ENCODE results near the gene DCTN3.
"Not testable (repeated sequence)": the region's sequence is repeated elsewhere in the genome, so short reads cannot be mapped to it uniquely, and the experiment has no call there.

DCTN3 gene

DNA sequence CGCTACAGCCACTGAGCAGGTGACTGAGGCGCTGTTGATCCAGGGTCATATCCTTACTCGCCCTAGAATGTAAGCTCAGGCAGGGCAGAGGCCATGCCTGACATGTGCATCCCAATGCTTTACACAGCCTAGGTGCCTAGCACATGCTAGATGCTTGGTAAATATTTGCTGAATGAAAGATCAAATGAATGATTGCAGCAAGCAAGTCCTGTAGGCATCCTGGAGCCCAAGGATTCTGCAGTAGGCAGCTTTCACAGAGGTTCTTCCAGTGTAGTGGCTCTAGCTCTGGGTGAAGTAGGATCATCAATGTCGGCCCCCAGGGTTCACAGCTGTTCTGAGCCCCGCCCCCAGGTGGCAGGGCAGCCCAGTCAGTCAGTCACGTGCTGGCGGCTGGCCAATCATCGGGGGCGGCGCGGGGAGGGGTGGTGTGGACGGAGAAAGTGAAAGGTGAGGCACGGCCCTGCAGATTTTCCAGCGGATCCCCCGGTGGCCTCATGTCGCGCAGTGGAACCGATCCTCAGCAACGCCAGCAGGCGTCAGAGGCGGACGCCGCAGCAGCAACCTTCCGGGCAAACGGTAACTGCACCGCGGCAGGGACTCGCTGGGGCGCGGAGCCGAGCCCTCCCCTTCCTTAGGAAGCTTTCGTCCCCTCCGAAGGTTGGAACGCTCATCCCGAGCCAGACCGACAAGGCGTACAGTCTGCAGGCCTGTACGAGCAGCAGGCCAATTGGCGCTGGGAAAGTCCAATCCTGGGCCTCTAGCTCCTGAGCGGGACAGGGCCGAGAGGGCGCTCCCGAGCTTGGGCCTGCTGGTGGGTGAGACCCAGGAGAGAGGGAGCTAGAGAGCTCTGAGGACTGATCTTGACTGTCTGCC is 26.2 kb upstream of the DCTN3 start, which contains the start of gene GALT:
Gene GALT, plus strand, starts transcription at position 465 of the 873 bp plus-strand sequence. Its CDS starts 30 bp downstream, at position 495.
- peak; percentile 94 for DNase-seq

- DNase-seq: no peak
Observed at GRCh38 chr9:34644766-34645314, 24.5 kb upstream of the DCTN3 start.

- no peak for DNase-seq
Observed at GRCh38 chr9:34642679-34643078, 22.4 kb upstream of the DCTN3 start.

DNA sequence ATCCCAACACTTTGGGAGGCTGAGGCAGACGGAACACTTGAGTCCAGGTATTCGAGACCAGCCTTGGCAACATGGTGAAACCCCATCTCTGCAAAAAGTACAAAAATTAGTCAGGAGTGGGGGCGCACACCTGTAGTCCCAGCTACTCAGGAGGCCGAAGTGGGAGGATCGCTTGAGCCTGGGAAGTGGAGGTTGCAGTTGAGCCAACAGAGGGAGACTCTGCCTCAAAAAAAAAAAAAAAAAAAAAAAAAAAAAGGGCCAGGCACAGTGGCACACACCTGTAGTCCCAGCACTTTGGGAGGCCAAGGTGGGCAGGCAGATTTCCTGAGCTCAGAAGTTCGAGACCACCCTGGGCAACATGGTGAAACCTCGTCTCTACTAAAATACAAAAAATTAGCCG is 19.0 kb upstream of the DCTN3 start:
- DNase-seq: not testable (repeated sequence)

DNA sequence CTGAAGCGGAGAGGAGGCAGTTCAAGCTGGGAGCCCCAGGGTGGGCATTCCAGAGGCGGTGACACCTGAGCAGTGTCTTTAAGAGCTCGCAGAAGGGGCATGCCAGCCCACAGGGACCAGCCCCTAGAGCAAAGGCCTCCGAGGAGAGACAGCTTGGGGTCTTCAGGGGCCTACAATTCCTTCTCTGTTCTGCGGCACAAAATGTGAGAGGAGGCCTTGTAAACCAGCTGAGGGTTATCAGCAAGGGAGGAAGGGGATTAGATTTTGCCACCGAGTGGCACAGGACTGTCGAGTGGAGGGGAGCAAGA is 17.8 kb upstream of the DCTN3 start:
- DNase-seq: no peak

DNA sequence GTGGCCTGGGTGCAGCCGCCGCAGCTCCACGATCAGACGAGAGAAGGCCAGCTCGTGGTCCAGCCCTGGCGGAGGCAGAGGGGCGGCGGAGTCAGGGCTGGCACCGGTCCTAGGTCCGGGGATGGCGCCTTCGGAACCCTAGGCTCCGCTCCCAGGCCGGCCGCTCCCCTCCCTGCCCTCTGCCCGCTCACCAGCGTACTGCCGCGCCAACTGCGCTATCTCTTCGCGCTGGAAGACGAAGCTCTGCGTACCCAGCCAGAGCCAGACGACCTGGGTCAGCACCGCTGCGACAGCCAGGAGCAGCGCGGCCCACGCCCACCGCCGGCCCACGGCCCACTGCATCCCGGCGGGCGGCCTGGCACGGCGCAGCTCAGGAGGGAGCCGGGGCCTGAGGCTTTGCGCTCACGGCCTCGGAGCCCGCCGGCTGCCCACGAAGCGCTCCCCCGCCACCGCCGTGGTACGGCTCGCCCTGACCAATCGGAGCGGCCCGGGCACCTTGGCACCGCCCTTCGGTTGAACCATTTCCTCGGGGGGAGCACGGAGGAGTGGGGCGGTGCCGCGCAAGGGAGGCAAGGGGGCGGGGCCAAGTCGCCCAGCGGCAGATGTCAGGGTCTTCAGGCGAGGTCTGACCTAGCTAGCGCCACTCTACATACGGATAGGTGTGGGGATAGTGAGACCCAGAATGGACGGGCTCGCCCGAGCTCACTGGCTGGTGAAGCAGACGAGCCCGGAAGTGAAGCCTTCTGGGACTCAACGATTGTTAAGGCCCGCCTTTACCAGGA is 17.3 kb upstream of the DCTN3 start, which contains the start of gene SIGMAR1:
Gene SIGMAR1, minus strand, starts transcription at position 432 of the 782 bp plus-strand sequence. Its CDS starts 90 bp downstream, at position 342.
- DNase-seq: peak; percentile 95

- DNase-seq: peak; percentile 45
Observed at GRCh38 chr9:34636791-34637355, 16.6 kb upstream of the DCTN3 start.

DNA sequence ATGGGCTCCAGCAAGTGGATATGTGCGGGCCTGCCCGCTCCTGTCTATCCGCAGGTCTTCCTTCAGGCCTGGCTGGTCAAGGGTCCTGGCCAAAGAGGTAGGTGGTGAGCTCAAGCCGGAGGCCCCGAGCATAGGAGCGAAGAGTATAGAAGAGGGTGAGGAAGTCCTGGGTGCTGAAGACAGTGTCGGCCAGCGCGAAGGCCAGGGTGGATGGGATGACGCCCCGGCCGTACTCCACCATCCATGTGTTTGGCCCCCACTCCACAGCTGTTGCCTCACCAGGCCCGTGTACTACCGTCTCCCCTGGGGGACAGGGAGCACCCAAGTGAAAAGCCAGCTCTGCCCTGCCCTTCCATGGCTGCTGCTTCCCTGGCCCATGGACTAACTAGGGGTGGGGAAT is 15.3 kb upstream of the DCTN3 start:
- DNase-seq: no peak

DNA sequence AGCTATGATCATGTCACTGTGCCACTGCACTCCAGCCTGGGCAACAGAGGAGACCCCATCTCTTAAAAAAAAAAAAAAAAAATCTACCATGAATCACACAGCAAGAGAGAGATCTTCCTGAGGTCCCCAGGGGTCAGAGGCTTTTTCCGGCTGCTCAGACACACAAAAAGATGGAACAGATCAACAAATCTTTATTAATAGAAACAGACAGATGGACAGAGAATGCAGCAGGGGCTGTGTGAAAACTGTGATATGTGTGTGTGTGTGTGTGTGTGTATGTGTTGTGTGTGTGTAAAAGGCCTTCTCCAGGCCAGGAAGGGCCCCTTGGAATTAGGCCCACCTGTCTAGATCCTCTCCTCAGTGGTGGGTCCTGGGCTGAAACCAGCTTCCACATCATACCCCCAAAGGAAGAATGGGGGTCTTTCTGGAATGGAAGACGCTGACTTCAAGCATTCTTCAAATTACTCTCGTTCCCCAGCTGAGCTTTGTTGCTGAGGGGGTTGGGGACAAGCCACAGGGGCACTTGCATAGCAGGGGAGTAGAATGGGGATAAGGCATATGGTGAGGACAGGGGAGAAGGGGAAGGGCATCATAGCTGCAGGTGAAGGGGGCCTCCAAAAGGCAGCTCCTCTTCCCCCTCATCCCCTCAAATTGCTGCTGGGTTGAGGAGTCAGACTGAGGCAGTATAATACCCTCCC is 14.4 kb upstream of the DCTN3 start:
- no peak for DNase-seq

GRCh38 chr9:34633851-34634550 is 13.7 kb upstream of the DCTN3 start:
- peak; percentile 78 for DNase-seq

GRCh38 chr9:34633166-34633565 is 12.9 kb upstream of the DCTN3 start:
- DNase-seq: peak; percentile 67

DNA sequence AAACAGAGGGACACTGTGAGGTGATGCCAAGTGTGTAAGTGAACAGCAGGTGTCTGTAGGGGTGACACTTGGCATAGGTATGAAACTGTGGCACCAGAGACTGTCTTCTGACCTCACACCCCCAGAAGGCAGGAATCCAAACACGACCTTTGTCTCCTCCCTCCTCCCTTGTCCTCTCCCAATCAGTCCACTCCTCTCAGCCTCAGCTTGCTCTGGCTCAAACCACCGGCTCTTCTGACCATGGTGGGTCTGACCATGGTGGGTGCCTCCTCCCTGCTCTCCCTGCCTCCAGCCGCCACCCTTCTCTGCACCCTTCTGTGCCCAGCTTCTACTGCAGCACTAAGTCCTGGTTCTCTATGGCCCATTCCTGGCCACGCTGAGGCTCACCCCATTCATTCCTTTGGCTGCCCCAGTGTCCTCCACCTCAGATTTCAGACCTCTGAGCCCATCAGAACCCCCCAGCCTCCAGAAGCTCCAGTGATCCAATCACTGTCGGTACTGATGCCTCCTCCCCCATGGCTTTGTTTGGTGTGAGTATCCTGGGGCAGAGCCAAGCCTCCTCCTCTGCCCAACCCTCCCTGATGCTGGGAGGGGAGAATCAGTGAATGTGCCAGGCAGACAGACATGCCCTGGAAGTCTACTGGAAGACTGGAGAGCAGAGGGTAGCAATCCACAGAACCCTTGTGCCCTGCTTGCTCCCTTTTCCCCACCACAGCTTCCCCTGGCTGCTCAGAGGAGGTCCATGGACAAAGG is 10.3 kb upstream of the DCTN3 start:
- DNase-seq: no peak

GRCh38 chr9:34629491-34629808 is 9.2 kb upstream of the DCTN3 start:
- DNase-seq: no peak

- peak; percentile 36 for DNase-seq
Observed at GRCh38 chr9:34628656-34629490, 8.6 kb upstream of the DCTN3 start, which contains the start of gene ARID3C. Gene ARID3C (minus strand): TSS chr9:34629066. CDS start chr9:34628014, 1,052 bp downstream.

- no peak for DNase-seq
Observed at GRCh38 chr9:34627716-34628655, 7.7 kb upstream of the DCTN3 start.

DNA sequence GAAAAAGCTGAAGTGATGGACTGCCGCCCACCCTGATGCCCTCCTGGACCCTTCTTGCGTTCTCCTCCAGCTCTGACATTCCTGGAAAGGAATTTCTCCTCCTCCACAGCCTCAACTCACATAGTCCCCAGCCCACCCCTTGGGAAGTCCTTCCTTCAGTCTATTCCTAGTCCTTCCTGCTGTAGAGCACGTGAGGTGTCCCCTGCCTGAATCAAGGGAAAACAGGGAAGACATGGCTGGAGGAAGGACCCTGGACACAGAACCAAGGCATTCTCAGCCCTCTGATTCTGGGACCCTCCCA is 4.8 kb upstream of the DCTN3 start:
- DNase-seq: no peak

DNA sequence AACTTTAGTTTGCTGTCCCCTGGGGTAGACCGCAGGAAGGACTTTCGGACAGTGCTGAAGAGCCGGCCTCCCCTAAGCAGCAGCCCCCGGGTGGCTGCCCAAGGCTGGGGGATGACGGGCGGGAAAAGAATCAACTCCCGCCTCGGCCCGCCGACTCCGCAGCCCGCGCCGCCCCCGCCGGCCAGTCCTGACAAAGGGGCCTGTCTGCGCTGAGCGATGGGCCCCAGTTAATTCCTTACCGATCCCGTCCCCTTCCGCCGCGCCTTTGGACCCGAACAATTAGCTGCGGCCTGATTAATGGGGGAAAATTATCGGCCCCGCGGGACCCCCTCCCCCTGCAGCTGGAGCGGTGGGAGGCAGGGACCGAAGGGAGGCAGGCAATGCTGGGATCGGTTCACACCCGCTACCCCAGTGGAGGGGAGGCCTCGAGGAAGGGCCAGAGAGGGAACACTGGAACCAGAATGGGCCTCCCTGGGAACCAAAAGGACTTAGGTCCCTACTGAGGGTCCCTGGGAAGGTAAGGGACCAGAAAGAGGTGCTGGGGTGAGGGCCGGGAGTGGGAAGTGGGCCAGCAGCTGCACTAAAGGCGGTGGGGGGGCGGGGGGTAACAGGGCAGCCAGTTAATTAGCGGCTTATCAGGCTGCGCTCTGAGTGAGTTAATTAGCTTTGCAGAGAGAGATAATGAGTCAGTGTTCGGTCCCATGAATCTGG is 4.3 kb upstream of the DCTN3 start:
- DNase-seq: peak; percentile 87

DNA sequence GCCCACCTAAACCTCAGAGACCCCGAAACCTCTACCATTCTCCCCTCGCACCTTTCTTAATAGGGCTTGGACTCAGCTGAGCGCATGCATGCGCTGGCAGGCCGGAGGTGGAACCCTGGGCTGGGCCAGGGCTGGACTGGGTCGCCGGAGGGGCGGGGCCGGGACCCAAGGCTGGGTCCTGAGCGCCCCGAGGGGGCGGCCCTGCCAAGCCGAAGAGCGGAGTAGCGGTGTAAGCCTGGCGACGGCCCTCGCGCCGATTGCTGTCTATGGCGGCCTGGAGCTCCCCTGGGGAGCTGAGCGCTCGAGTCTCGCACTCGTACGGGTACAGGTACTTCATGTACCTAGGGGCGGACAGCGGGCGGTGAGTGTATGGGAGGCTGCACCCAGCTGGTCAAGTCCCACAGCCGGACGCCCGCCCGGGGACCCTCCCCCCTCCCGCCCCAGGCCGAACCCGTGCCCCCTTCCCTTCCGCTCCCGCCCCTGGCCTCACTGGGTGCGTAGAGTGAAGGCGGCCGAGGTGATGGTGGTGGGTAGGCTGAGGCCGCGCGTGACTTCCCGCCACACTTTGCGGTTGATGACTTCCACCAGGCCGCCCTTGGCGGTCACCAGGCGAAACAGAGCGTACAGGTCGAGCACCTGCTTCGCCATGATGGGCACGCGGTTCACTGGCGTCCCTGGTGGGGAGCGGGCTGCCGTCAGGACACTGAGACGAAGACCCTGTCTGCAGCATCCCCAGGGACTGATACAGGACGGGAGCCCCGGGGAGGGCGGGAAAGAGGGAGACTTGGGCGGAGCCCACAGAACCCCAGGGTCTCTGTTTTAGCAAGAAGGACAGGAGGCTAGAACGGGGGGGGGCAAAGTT is 3.3 kb upstream of the DCTN3 start:
- no peak for DNase-seq
